GM23338 (cell line): ENCODE data around the gene KCNAB3. TPM values are rescaled to one million over a fixed set of nuclear protein-coding genes. Genes with fewer than 3 reads are reported as not detected.

Source experiments
- ATAC-seq: fragments of 200-7000 bp; cut with Tn5 transposase; 3 replicates; pipeline ENCODE4 v1.9.1; 2020
- DNase-seq: peaks from one replicate; pipeline ENCODE4 v3.0.0-alpha.2; 2015; ENCODE audit warnings: low spot score
- H2AFZ ChIP-seq: fragments of 200-600 bp; sonication (generic); 2 replicates; pipeline ENCODE4 v1.8.0; 2016; ENCODE audit warnings: antibody characterized with exemption, mild to moderate bottlenecking, moderate library complexity
- H3F3A ChIP-seq: fragments of 200-600 bp; sonication (generic); replicated peaks from 2 replicates; pipeline ENCODE4 v1.8.0; 2017; ENCODE audit warnings: antibody characterized with exemption, mixed run types, low read depth
- H3K27ac ChIP-seq: fragments of 200-600 bp; sonication (generic); 2 replicates; pipeline ENCODE4 v1.6.1; 2016; ENCODE audit warnings: low read depth
- H3K27me3 ChIP-seq: fragments of 200-600 bp; sonication (generic); 2 replicates; pipeline ENCODE4 v1.8.0; 2016; ENCODE audit warnings: mild to moderate bottlenecking, mixed run types, moderate library complexity; ENCODE audit not compliant: insufficient read depth
- H3K36me3 ChIP-seq: fragments of 200-600 bp; sonication (generic); 2 replicates; pipeline ENCODE4 v1.8.0; 2016; ENCODE audit warnings: mild to moderate bottlenecking; ENCODE audit not compliant: insufficient read depth
- H3K4me1 ChIP-seq: fragments of 200-600 bp; sonication (generic); 2 replicates; pipeline ENCODE4 v1.8.0; 2016; ENCODE audit warnings: mild to moderate bottlenecking, moderate library complexity; ENCODE audit not compliant: insufficient read depth
- H3K4me2 ChIP-seq: fragments of 200-600 bp; sonication (generic); 2 replicates; pipeline ENCODE4 v1.7.1; 2017; ENCODE audit warnings: mixed run types
- H3K4me3 ChIP-seq: fragments of 200-600 bp; sonication (generic); 2 replicates; pipeline ENCODE4 v1.6.1; 2016; ENCODE audit warnings: mixed run types
- H3K79me2 ChIP-seq: fragments of 200-600 bp; sonication (generic); replicated peaks from 2 replicates; pipeline ENCODE4 v1.8.0; 2017; ENCODE audit warnings: mild to moderate bottlenecking; ENCODE audit not compliant: insufficient read depth
- H3K9me2 ChIP-seq: fragments of 200-600 bp; sonication (generic); 2 replicates; pipeline ENCODE4 v1.8.0; 2017; ENCODE audit not compliant: insufficient read depth
- H4K20me1 ChIP-seq: fragments of 200-600 bp; sonication (generic); replicated peaks from 2 replicates; pipeline ENCODE4 v1.8.0; 2017; ENCODE audit warnings: mild to moderate bottlenecking; ENCODE audit not compliant: insufficient read depth
- H3K27ac Mint-ChIP-seq: 2 replicates; pipeline ENCODE4 v1.8.0; 2020; ENCODE audit warnings: inconsistent platforms, mild to moderate bottlenecking, moderate library complexity, mixed read lengths
- H3K27me3 Mint-ChIP-seq: 3 replicates; pipeline ENCODE4 v1.8.0; 2022; ENCODE audit warnings: low read depth, mild to moderate bottlenecking, moderate library complexity, mixed read lengths, inconsistent platforms; ENCODE audit not compliant: insufficient read depth, poor library complexity
- H3K36me3 Mint-ChIP-seq: 3 replicates; pipeline ENCODE4 v1.8.0; 2021; ENCODE audit warnings: low read depth, mild to moderate bottlenecking, inconsistent platforms, moderate library complexity, mixed read lengths
- H3K4me1 Mint-ChIP-seq: 3 replicates; pipeline ENCODE4 v1.8.0; 2020; ENCODE audit warnings: mild to moderate bottlenecking, inconsistent platforms, mixed read lengths
- H3K4me3 Mint-ChIP-seq: 3 replicates; pipeline ENCODE4 v1.8.0; 2021; ENCODE audit warnings: moderate library complexity, mild to moderate bottlenecking, inconsistent platforms, mixed read lengths
- H3K9me3 Mint-ChIP-seq: 3 replicates; pipeline ENCODE4 v1.8.0; 2020; ENCODE audit warnings: moderate library complexity, mild to moderate bottlenecking, inconsistent platforms, mixed read lengths
- CREB1 ChIP-seq: fragments of 250-450 bp; sonication (Bioruptor Pico); IDR thresholded peaks from 2 replicates; pipeline ENCODE4 v1.5.0; 2020; ENCODE audit warnings: low read depth, mild to moderate bottlenecking, moderate library complexity
- EZH2 ChIP-seq: fragments of 200-600 bp; sonication (generic); IDR thresholded peaks from one replicate; pipeline ENCODE4 v1.8.0; 2017; ENCODE audit warnings: antibody characterized with exemption, mild to moderate bottlenecking, low read depth; ENCODE audit not compliant: unreplicated experiment
- STAT1 ChIP-seq: IDR thresholded peaks from one replicate; pipeline ENCODE4 v1.6.1; 2016; ENCODE audit warnings: antibody characterized with exemption; ENCODE audit not compliant: unreplicated experiment
- polyA plus RNA-seq: library from polyadenylated mRNA; unstranded; fragments of >200 nt; fragmentation: Nextera tagmentation; extraction: Ambion mirVana; gene quantifications from 2 replicates; pipeline ENCODE4 v1.2.1, GENCODE V29; 2016
- total RNA-seq: library from RNA; depleted of rRNA; stranded (reverse); fragments of >200 nt; shearing (Covaris generic); gene quantifications from 2 replicates; pipeline ENCODE4 v1.2.3, GENCODE V29; 2014
- TF ChIP-seq, protein P1 (sequence below): fragments of 250-450 bp; sonication (Bioruptor Pico); IDR thresholded peaks from 2 replicates; pipeline ENCODE4 v1.5.0; 2020; ENCODE audit warnings: mild to moderate bottlenecking, moderate library complexity

The KCNAB3 gene
- total and polyA plus RNA-seq, 2 experiments from 2014 or later: 0.45 to 1.0 TPM

DNA sequence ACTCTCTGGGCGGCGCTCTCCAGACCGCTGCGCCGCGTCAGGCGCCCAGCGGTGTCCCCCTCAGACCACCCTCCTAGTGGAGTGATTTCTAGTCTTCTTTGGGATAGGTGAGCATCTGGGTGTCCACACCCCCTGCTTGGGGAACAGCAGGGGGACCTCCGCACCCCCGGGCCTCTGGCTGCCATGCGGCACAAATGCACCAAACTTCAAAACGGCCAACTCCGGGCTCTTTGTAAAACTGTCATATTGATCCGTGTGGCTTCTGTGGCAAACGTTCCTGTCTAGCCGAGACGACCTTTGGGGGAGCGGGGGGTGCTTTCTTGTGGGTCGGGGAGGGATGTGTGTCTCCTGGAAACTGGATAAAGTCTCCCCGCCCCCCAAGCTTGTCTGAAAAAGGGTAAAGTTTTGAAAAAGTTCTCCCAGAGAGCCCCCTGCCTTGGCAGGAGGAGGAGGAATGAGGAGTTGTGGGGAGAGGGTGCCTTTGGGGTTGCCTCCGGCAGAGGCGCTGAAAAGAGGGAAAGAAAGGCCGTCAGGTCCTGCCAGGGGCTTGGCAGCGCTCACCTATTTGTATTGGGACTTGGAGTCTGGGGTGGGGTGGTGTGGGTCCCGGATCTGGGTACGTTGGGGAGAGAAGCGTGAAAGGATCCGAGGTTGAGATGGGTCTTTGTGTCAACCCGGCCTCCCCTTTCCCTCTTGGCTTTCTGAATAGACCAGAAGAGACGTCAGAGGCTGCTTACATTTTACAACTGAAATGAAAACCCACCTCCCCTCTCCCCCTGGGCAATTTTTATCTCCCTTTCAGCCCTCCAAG is 43.2 kb downstream of the KCNAB3 start:
- Histone ChIP-seq H3K27me3 (peaks cover 64% of the 10 kb centered on the region), H3F3A (peaks cover 8% of the 10 kb centered on the region), H3K4me1 (peaks cover 46% of the 10 kb centered on the region), H2AFZ (peak overlapping the region; percentile 87), H3K79me2 (no peaks in the 10 kb centered on the region), H4K20me1 (no peaks in the 10 kb centered on the region), H3K9me2 (no peaks in the 10 kb centered on the region), H3K4me2 (peak overlapping the region; percentile 88), H3K36me3 (0 out of 2 replicates have a peak, but pooled peaks cover 3% of the 10 kb centered on the region), H3K27ac (no peak overlapping the region), H3K4me3 (peak overlapping the region; percentile 65)
- ATAC-seq: peak; percentile 44
- Mint-ChIP-seq H3K36me3 (no peaks in the 10 kb centered on the region; the same call in 2 of the 3 replicates), H3K9me3 (no peaks in the 10 kb centered on the region; the same call in 2 of the 3 replicates), H3K27me3 (peaks cover 9% of the 10 kb centered on the region), H3K27ac (no peak overlapping the region), H3K4me3 (no peak overlapping the region), H3K4me1 (peaks cover 3% of the 10 kb centered on the region; the same call in 2 of the 3 replicates)
- TF ChIP-seq EZH2 (peak; percentile 15), STAT1 (no peak), CREB1 (CRISPR knock-in tag) (0 out of 2 replicates have a peak, but pooled peaks have one; percentile 18)
- TF ChIP-seq, protein P1, sequence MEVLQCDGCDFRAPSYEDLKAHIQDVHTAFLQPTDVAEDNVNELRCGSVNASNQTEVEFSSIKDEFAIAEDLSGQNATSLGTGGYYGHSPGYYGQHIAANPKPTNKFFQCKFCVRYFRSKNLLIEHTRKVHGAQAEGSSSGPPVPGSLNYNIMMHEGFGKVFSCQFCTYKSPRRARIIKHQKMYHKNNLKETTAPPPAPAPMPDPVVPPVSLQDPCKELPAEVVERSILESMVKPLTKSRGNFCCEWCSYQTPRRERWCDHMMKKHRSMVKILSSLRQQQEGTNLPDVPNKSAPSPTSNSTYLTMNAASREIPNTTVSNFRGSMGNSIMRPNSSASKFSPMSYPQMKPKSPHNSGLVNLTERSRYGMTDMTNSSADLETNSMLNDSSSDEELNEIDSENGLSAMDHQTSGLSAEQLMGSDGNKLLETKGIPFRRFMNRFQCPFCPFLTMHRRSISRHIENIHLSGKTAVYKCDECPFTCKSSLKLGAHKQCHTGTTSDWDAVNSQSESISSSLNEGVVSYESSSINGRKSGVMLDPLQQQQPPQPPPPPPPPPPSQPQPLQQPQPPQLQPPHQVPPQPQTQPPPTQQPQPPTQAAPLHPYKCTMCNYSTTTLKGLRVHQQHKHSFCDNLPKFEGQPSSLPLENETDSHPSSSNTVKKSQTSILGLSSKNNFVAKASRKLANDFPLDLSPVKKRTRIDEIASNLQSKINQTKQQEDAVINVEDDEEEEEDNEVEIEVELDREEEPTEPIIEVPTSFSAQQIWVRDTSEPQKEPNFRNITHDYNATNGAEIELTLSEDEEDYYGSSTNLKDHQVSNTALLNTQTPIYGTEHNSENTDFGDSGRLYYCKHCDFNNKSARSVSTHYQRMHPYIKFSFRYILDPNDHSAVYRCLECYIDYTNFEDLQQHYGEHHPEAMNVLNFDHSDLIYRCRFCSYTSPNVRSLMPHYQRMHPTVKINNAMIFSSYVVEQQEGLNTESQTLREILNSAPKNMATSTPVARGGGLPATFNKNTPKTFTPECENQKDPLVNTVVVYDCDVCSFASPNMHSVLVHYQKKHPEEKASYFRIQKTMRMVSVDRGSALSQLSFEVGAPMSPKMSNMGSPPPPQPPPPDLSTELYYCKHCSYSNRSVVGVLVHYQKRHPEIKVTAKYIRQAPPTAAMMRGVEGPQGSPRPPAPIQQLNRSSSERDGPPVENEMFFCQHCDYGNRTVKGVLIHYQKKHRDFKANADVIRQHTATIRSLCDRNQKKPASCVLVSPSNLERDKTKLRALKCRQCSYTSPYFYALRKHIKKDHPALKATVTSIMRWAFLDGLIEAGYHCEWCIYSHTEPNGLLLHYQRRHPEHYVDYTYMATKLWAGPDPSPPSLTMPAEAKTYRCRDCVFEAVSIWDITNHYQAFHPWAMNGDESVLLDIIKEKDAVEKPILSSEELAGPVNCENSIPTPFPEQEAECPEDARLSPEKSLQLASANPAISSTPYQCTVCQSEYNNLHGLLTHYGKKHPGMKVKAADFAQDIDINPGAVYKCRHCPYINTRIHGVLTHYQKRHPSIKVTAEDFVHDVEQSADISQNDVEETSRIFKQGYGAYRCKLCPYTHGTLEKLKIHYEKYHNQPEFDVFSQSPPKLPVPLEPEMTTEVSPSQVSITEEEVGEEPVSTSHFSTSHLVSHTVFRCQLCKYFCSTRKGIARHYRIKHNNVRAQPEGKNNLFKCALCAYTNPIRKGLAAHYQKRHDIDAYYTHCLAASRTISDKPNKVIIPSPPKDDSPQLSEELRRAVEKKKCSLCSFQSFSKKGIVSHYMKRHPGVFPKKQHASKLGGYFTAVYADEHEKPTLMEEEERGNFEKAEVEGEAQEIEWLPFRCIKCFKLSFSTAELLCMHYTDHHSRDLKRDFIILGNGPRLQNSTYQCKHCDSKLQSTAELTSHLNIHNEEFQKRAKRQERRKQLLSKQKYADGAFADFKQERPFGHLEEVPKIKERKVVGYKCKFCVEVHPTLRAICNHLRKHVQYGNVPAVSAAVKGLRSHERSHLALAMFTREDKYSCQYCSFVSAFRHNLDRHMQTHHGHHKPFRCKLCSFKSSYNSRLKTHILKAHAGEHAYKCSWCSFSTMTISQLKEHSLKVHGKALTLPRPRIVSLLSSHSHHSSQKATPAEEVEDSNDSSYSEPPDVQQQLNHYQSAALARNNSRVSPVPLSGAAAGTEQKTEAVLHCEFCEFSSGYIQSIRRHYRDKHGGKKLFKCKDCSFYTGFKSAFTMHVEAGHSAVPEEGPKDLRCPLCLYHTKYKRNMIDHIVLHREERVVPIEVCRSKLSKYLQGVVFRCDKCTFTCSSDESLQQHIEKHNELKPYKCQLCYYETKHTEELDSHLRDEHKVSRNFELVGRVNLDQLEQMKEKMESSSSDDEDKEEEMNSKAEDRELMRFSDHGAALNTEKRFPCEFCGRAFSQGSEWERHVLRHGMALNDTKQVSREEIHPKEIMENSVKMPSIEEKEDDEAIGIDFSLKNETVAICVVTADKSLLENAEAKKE (CRISPR knock-in tag): no peak
- peak; percentile 72 for DNase-seq
